GM18861 (cell line): ENCODE results near the gene OR51E2.
"Not testable (repeated sequence)": the region's sequence is repeated elsewhere in the genome, so short reads cannot be mapped to it uniquely, and the experiment has no call there.

Experiments
- ATAC-seq: cut with Tn5 transposase; IDR thresholded peaks from one replicate; pipeline ENCODE4 v1.9.1; 2021; ENCODE audit not compliant: unreplicated experiment

Gene OR51E2, protein sequence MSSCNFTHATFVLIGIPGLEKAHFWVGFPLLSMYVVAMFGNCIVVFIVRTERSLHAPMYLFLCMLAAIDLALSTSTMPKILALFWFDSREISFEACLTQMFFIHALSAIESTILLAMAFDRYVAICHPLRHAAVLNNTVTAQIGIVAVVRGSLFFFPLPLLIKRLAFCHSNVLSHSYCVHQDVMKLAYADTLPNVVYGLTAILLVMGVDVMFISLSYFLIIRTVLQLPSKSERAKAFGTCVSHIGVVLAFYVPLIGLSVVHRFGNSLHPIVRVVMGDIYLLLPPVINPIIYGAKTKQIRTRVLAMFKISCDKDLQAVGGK

DNA sequence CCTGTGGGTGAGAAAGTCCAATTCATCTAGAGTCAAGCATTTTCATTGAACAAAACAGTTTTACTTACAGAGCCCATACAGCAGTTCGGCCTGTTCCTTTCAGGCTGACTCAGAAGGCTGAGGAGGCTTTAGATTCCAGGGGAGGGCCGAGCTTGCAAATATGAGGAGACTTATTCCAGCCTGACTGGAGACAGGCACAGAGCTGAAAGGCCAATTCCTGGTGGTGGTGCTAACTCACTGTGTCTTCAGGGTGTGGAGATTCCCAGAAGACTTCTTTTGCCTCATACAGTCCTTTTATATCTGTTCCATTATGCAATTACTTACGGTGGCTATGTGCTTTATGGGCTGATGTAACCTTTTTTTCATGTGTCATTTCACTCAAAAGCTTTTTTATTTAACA lies at the start of gene OR51E2:
OR51E2 (minus strand) TSS at position 269 of the 400 bp plus-strand sequence. CDS start 15,142 bp downstream, outside the sequence.
- ATAC-seq = no peak

DNA sequence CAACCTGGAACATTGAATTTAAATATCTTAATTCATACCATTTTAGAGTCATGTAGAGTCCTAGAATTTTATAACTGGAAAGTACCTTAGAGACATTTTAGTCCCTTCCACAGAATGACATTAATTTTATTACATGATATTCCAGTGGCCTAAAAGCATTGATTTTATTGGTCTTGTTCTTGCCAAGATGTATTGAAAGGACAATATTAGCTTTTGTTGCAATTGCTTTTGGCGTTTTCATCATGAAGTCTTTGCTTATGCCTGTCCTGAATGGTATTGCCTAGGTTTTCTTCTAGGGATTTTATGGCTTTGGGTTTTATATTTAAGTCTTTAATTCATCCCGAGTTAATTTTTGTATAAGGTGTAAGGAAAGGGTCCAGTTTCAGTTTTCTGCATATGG lies 43.1 kb upstream of the OR51E2 start:
- ATAC-seq = no peak

DNA sequence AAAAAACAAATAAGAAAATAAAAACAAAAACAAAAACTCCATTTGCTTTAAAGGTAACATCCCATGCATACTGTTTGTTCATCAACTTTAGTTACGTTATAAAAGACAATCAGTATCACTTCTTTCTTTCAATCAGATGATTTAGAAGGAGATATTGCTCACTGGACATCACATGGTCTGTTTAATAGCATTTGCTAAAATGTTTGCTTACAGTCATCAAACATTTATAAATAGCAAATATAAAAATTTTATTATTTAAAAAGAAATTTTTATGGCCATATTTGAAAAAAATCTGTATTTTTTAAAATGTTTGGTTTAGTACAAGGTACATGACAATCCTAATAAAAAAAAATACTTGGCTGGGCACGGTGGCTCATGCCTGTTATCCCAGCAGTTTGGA lies 29.5 kb upstream of the OR51E2 start:
- no peak for ATAC-seq

GRCh38 chr11:4722616-4723534 lies 25.2 kb upstream of the OR51E2 start:
- ATAC-seq = not testable (repeated sequence)

- ATAC-seq = no peak
These were observed 16.6 kb upstream of the OR51E2 start for GRCh38 chr11:4714300-4714699.

DNA sequence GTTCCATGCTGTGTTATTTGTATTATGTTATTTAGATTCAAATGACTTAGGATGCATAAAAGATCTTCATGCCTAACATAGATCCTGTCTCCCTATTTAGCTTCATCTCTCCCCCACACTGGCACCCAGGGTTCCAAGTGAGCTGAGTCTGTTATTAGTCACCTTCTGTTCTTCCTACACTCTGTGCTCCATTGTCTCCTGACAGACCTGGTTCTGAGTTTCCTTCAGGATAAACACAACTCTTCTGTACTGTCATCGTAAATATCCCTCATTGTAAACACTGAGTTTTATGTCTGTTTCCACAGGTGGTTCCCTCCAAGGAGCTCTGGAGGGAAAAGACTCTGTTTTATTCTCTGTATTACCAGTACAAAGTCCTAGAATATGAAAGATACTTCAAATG lies 15.6 kb upstream of the OR51E2 start:
- ATAC-seq = no peak

GRCh38 chr11:4704790-4705334 lies 7.2 kb upstream of the OR51E2 start:
- ATAC-seq = no peak

DNA sequence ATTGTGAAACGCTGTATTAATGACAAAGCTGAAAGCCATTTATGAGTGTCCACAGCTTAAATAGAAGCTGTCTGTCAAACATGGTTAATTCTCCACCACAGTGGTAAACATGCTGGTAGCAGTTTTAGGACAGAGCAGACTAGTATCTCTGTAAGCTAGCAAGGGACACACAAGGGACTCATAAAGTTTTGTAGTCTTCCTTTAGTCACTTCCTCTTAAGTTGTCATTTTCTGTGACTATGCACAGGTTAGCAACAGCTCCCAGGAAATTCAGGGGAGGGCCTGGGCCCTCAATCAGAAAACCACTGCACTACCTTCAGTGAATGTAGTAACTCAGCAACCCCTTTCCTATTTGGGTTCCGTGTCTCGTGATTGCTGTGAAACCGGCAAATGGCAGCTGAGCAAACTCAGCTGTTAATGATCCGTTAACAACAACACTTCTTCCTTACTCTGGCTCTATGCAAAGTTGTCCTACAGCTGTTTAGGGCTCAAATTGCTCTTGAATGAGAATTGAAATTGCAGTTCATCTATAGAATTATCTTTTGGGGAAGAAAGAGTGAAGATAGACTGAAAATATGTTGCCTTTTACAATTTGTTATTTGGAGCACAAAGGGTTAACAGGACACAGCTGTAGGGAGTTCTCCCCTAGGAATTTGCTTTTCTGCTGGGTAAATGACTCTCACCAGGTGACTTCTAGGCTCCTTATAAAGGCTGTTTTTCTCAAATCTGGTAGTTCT lies 6.6 kb upstream of the OR51E2 start, which contains the start of gene MMP26:
MMP26 (plus strand) TSS at position 731 of the 736 bp plus-strand sequence.
- no peak for ATAC-seq

DNA sequence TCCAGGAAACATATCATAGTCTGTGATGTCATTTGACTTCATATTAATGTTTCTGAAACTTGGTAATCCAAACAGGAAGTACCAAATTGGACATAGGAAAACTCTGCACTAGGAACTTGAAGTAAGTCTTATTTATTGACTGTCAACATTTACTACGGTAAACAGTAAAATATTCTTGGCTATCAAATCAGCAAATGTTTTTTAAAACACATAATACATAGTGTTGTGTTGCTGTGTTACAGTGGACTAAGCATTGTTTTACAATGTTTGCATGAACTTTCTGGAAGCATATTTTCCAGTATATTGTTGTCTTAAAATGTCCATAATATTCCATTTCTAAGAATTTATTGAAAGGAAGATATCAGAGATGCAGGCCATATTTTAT lies 2.8 kb upstream of the OR51E2 start:
- no peak for ATAC-seq

- ATAC-seq = peak; percentile 97
These were observed 2.2 kb upstream of the OR51E2 start for GRCh38 chr11:4699697-4700435.

- no peak for ATAC-seq
These were observed 2.2 kb downstream of the OR51E2 start for GRCh38 chr11:4695442-4695841.

DNA sequence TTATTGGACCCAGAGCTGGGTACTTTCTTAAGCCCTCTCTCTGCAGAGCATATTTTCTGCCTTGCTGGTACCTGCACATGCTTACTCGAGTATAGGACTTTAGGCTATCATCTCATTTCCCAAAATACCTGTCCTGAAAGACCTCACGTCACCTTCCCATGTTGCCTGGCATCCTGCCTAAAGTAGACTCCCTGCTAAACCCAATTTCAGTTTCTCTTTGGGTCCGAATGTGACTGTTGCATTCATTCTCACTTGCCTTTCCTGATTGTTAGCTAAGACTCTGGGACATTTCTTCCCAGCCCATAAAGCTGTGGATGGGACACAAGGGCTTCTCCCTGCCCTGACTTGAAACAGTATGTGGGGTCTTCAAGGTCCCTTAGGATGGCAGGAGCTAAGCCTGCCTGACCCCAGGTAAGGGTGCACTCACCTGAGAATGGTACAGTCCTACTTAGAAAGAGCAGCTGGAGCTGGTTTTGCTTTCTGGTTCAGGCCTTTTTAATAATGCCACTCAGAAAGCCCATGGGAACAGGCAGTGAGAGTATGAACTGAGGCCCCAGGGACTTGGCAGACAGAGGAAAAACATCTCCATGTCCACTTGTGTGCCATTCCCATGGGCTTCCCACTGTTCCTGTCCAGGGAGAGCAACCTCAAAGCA lies 12.9 kb downstream of the OR51E2 start:
- no peak for ATAC-seq

- no peak for ATAC-seq
These were observed 14.8 kb downstream of the OR51E2 start for GRCh38 chr11:4682623-4683419.

DNA sequence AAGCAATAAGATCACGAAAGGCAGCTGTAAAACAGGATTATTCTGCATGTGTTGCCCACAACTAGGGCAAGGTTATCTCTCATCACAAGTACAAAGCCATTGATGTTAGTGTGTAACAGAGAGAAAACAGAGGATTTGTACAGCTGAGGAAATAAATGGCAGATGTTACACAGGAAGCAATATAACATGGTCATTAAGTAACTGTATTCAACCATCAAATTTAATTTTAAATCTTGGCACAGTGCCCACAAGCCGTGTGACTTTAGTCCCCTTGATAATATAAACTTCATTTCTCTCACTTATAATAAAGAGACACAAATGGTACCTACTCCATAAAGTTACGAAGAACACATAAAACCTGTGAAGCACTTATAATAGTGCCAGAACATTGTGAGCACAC lies 17.3 kb downstream of the OR51E2 start:
- no peak for ATAC-seq

GRCh38 chr11:4677948-4678347 lies 19.7 kb downstream of the OR51E2 start:
- no peak for ATAC-seq

DNA sequence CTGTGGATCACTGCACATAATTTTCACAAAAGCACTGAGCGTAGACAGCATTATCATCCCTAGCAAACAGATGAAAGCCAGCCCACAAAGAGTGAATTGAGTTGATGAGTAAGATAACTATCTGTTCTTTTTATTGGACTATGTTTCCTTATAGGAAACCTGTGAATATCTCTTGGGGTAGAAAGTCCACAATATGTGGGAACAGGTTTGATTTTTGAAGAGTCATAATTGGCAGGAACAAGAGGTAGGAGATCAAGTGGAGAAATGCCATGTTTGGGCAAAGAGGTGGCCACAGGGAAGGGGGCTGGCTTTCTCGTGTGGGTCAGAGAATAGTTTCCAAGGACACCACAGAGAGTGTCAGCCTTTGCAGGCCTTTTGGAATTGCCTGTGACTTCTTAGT lies 23.9 kb downstream of the OR51E2 start:
- no peak for ATAC-seq

DNA sequence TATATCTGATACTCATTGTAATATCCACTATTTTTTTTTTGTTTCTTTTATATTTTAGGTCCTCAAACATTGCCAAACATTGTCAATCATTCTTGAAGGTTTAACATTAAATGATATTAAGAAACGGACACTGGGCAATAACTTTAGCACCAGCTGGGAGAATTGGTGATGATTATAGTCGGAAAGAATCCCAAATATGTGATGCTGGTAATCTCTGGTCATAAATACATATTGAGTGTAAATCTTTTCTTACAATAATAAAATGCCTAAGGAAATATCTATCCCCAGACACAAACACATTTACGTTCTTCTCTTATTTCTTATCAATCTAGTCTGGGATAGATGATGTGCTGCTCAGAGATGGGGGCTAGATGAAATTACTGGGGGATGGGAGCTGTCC lies 25.2 kb downstream of the OR51E2 start:
- ATAC-seq = no peak

- no peak for ATAC-seq
These were observed 25.9 kb downstream of the OR51E2 start for GRCh38 chr11:4671741-4672140.

DNA sequence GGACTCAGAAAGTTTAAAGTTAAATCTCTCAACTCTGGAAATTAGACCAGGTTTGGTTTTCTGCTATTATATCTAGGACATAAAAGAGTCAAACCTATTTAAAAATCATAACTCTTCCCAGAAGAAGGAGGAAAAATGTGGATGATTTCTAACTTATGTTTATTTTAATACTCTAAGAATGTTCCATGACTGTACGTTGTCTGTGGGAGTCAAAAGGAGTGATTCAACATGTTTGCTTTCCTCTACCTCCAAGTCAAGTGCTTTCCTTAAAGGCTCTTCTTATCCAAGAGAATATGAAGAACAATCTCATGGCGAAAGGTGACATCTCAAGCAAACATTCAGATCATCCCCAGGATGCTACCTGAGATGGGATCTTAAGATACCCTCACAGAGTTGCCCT lies 32.2 kb downstream of the OR51E2 start:
- ATAC-seq = no peak
